ENCODE measurements around the gene CBX4.

CBX4 gene

GRCh38 chr17:79814127-79814973, 24.9 kb downstream of the CBX4 start:
- Histone ChIP-seq H2AFZ (ENCODE audit: low read depth, low read length) (no peak overlapping the region), H3K9me3 (ENCODE audit: low read length) (no peaks in the 10 kb centered on the region), H3K27me3 (ENCODE audit: insufficient read depth, low read length) (peaks cover 27% of the 10 kb centered on the region), H3K4me3 (ENCODE audit: low read length) (no peak overlapping the region), H3K36me3 (ENCODE audit: insufficient read depth, low read length) (no peaks in the 10 kb centered on the region), H3K4me1 (ENCODE audit: insufficient read depth, low read length) (peaks cover 38% of the 10 kb centered on the region)

DNA sequence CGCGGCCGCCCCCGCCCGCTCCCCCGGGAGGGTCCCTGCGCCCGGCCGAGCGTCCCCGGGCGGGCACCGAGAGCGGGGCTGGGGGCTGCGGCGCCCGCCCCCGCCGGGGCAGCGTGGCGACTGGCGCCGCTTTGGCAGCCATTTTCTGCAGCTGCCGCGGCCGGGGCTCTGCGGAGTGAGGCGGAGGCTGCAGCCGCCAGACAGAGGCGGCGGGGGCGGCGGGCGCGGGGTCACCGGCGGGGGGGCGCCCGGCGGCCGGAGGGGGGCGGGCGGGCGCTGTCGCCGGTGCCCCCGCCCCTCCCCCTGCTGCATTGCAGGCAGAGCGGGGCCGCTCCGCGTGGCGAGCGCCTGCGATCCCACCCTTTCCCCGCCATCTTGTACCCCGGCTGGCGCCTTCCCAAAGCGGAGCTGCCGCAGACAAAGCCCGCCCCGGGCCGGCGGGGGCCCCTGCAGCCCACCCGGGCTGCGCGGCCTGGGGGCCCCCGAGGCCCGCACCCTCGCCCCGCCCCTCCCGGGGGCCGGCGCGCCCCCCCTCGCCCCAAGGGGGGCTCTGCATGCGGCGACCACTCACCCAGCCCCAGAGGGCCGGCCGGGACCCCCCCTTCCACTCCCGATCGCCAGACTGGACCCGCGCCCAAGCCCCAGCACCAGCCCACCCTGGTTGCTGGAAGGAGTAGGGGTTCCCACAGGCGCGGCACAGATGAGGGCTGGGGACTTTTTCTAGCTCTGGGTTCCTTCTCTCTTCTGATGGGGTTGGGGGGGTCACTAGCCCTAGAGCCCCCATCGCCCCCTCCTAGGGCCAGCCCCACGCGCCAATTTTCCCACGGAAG, 25.7 kb downstream of the CBX4 start:
- Histone ChIP-seq H2AFZ (ENCODE audit: low read depth, low read length) (no peak overlapping the region), H3K4me3 (ENCODE audit: low read length) (peak overlapping the region; percentile 27), H3K27me3 (ENCODE audit: insufficient read depth, low read length) (peaks cover 33% of the 10 kb centered on the region), H3K4me1 (ENCODE audit: insufficient read depth, low read length) (peaks cover 42% of the 10 kb centered on the region), H3K9me3 (ENCODE audit: low read length) (no peaks in the 10 kb centered on the region), H3K36me3 (ENCODE audit: insufficient read depth, low read length) (no peaks in the 10 kb centered on the region)

- no peaks in the 10 kb centered on the region for H3K9me3 ChIP-seq (ENCODE audit: low read length)
- H3K4me1 ChIP-seq (ENCODE audit: insufficient read depth, low read length): peaks cover 42% of the 10 kb centered on the region
- H3K4me3 ChIP-seq (ENCODE audit: low read length): peak overlapping the region; percentile 51
- H3K27me3 ChIP-seq (ENCODE audit: insufficient read depth, low read length): peaks cover 36% of the 10 kb centered on the region
- H2AFZ ChIP-seq (ENCODE audit: low read depth, low read length): peak overlapping the region; percentile 1
- H3K36me3 ChIP-seq (ENCODE audit: insufficient read depth, low read length): no peaks in the 10 kb centered on the region
Measured at GRCh38 chr17:79812353-79813258, 26.6 kb downstream of the CBX4 start.

GRCh38 chr17:79811868-79812352, 27.3 kb downstream of the CBX4 start:
- H3K9me3 ChIP-seq (ENCODE audit: low read length): no peaks in the 10 kb centered on the region
- H3K36me3 ChIP-seq (ENCODE audit: insufficient read depth, low read length): no peaks in the 10 kb centered on the region
- peaks cover 39% of the 10 kb centered on the region for H3K27me3 ChIP-seq (ENCODE audit: insufficient read depth, low read length)
- peaks cover 42% of the 10 kb centered on the region for H3K4me1 ChIP-seq (ENCODE audit: insufficient read depth, low read length)
- peak overlapping the region; percentile 1 for H2AFZ ChIP-seq (ENCODE audit: low read depth, low read length)
- peak overlapping the region; percentile 51 for H3K4me3 ChIP-seq (ENCODE audit: low read length)

DNA sequence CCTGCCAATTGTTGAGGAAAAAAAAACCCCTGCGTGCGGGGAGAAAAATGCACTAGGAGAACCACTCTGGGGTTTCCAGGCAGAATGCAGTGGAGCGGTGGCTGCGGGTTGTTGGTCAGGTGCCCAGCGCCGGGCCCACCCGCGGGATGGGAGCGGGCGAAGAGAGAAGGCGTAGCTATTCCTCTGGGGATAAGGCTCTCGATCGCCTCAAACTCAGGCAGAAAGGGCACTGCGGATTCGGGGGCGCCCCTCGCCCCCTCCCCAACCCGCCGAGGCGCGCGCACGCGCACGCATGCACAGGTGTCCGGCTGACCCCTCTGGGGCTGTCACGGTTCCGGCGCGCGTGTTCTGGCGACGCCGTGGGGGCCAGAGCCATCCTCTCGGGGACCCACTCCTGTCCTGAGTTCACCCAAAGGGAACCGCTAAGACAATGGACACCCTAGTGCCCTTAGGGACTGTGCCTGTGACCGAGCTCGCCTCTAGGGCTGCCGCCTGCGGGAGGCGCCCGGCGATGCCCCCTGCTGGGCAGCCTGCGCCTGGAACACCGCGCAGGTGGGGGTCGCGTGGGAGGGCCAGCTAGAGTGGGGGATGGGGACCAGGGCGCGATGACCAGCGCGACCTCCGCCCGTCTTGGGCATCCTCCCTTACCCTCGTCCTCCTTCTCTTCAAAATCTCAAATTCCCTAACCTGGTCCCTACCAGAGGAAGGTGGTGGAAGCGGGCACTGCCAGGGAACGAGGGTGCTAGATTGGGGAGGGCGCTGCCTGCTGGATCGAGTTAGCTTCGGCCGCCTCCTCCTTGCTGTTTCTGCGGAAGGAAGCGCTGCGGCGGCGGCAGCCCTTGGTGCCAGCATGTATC, 28.0 kb downstream of the CBX4 start:
- Histone ChIP-seq H3K4me1 (ENCODE audit: insufficient read depth, low read length) (peaks cover 42% of the 10 kb centered on the region), H3K4me3 (ENCODE audit: low read length) (peak overlapping the region; percentile 51), H3K27me3 (ENCODE audit: insufficient read depth, low read length) (peaks cover 39% of the 10 kb centered on the region), H3K36me3 (ENCODE audit: insufficient read depth, low read length) (no peaks in the 10 kb centered on the region), H3K9me3 (ENCODE audit: low read length) (no peaks in the 10 kb centered on the region), H2AFZ (ENCODE audit: low read depth, low read length) (peak overlapping the region; percentile 1)

GRCh38 chr17:79810130-79811010, 28.9 kb downstream of the CBX4 start:
- Histone ChIP-seq H3K36me3 (ENCODE audit: insufficient read depth, low read length) (no peaks in the 10 kb centered on the region), H3K4me3 (ENCODE audit: low read length) (peak overlapping the region; percentile 51), H3K9me3 (ENCODE audit: low read length) (no peaks in the 10 kb centered on the region), H3K27me3 (ENCODE audit: insufficient read depth, low read length) (peaks cover 47% of the 10 kb centered on the region), H2AFZ (ENCODE audit: low read depth, low read length) (no peak overlapping the region), H3K4me1 (ENCODE audit: insufficient read depth, low read length) (peaks cover 42% of the 10 kb centered on the region)

DNA sequence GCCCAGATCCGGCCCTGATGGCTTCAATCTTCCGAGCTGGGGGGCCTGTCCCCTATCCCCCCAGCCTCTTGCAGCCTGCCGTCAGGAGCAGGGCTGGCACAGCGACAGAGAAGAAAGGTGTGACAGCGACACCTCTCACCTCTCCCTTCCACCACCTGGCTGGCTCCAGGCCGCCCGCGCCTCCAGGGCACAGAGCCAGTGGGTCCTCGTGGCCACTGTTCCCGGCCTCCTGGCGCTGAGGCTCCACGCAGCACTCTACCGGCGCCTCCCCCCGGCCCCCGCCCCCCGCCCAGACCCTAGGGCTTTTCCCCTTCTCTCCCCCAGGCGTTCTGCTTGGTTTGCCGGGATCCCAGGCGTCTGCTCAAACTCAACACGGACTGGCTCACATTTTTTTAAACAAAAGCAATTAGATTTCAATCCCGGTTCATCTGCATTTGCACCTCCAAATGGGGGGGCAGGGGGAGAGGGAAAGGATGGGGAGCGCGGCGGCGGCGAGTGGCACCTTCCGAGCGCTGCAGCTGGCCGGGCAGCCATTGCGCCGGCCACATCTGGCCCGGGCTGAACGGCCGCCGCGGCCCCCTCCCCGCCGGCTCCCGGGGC, 29.6 kb downstream of the CBX4 start:
- Histone ChIP-seq H3K4me3 (ENCODE audit: low read length) (peak overlapping the region; percentile 40), H3K36me3 (ENCODE audit: insufficient read depth, low read length) (no peaks in the 10 kb centered on the region), H3K9me3 (ENCODE audit: low read length) (no peaks in the 10 kb centered on the region), H3K4me1 (ENCODE audit: insufficient read depth, low read length) (peaks cover 44% of the 10 kb centered on the region), H3K27me3 (ENCODE audit: insufficient read depth, low read length) (peaks cover 55% of the 10 kb centered on the region), H2AFZ (ENCODE audit: low read depth, low read length) (no peak overlapping the region)

DNA sequence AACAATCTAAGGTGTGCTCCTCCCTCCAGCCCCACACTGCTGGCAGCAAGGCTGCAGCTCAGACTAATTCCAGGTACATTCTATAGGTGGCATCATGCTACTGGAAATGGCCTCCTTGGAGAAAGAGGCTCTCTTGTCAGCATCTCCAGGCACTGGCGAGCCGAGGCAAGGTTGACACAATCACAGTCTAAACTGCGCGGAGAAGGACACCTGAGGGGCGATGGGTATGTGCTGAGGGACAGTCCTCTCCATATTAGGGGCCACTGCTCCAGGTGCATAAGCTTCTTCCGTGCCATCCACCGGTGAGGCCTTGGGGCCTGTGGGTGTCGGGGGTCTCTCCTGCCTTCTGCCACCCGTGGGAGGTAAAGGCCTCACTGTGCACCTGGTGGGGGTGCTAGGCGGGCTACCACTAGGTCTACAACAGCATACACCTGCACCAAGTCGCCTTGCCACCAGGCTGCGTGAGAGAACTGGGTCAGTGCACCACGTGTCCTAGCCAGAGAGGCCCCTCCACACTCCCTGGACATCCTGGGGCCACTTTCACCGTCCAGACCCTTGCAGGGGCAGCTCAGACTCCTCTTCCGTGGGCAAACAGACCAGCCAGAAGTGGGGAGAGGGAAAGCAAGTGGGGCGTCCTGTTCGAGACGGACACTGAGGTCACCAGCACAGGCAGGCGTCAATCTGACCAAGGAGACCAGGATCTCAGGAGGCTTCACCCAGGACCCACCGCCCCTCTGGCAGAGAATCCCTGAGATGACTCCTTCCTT, 30.3 kb downstream of the CBX4 start:
- Histone ChIP-seq H3K4me3 (ENCODE audit: low read length) (no peak overlapping the region), H3K9me3 (ENCODE audit: low read length) (no peaks in the 10 kb centered on the region), H3K4me1 (ENCODE audit: insufficient read depth, low read length) (peaks cover 42% of the 10 kb centered on the region), H3K27me3 (ENCODE audit: insufficient read depth, low read length) (peaks cover 62% of the 10 kb centered on the region), H2AFZ (ENCODE audit: low read depth, low read length) (no peak overlapping the region), H3K36me3 (ENCODE audit: insufficient read depth, low read length) (no peaks in the 10 kb centered on the region)

- Histone ChIP-seq H3K4me3 (ENCODE audit: low read length) (no peak overlapping the region), H3K4me1 (ENCODE audit: insufficient read depth, low read length) (peaks cover 30% of the 10 kb centered on the region), H3K9me3 (ENCODE audit: low read length) (no peaks in the 10 kb centered on the region), H2AFZ (ENCODE audit: low read depth, low read length) (no peak overlapping the region), H3K27me3 (ENCODE audit: insufficient read depth, low read length) (peaks cover 72% of the 10 kb centered on the region), H3K36me3 (ENCODE audit: insufficient read depth, low read length) (no peaks in the 10 kb centered on the region)
Measured at GRCh38 chr17:79806863-79807720, 32.1 kb downstream of the CBX4 start.

DNA sequence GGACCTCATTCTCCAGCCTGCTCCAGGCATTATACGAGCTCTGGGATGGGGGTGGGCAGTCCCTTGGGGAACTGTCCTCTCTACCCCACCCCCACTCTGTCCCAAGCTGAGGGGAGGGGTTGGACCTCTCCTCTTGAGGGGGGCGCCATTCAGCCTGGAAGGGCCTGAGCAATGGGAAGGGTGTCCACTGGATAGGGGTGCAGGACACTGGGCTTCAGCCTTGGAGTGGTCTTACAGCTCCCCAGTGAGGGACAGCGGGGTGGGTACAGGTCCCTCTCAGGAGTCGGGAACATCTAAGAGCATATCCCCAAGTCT, 32.8 kb downstream of the CBX4 start:
- no peak overlapping the region for H2AFZ ChIP-seq (ENCODE audit: low read depth, low read length)
- peaks cover 23% of the 10 kb centered on the region for H3K4me1 ChIP-seq (ENCODE audit: insufficient read depth, low read length)
- peaks cover 76% of the 10 kb centered on the region for H3K27me3 ChIP-seq (ENCODE audit: insufficient read depth, low read length)
- no peak overlapping the region for H3K4me3 ChIP-seq (ENCODE audit: low read length)
- H3K36me3 ChIP-seq (ENCODE audit: insufficient read depth, low read length): no peaks in the 10 kb centered on the region
- H3K9me3 ChIP-seq (ENCODE audit: low read length): no peaks in the 10 kb centered on the region

All from neuron (in vitro differentiated cells).